ENCODE measurements around the gene SAE1. TPM values are rescaled to one million over a fixed set of nuclear protein-coding genes. Genes with fewer than 3 reads are reported as not detected.

Gene SAE1
- total RNA-seq, 1 experiment from 2014 or later: 148 TPM

- POLR2A ChIA-PET (ENCODE audit: unreplicated experiment): no interaction called here
- intact Hi-C loops (cut with micrococcal nuclease; ENCODE audit: unreplicated experiment): no loop called here
- H3K36me3 ChIP-seq (ENCODE audit: low read depth): no peaks in the 10 kb centered on the region
- no peak overlapping the region for H3K4me3 ChIP-seq
- no peaks in the 10 kb centered on the region for H3K27me3 ChIP-seq (ENCODE audit: insufficient read depth, low read depth)
- no TSS peak for BruUV-seq (replicated peaks)
- no peaks in the 10 kb centered on the region for H3K9me3 ChIP-seq (ENCODE audit: insufficient read depth, low read depth)
- no peak overlapping the region for H3K4me2 ChIP-seq
- no peaks in the 10 kb centered on the region for H4K20me1 ChIP-seq (ENCODE audit: insufficient read depth)
- H3F3A ChIP-seq (ENCODE audit: insufficient read depth, low read depth): peaks cover 40% of the 10 kb centered on the region
- CTCF ChIA-PET: interaction anchor here (0.6 kb wide), 1 partner anchor 23 kb away, joined by 5 read pairs; no protein-coding TSS in a partner anchor
- TF ChIP-seq EZH2 (IDR thresholded peaks at IDR 0.05; ENCODE audit: low read depth) (no peak), CTCF (conservative IDR thresholded peaks at IDR 0.05) (no peak)
- no peaks in the 10 kb centered on the region for H3K9me2 ChIP-seq (ENCODE audit: insufficient read depth)
- H3K27ac ChIP-seq: no peak overlapping the region
- H3K4me1 ChIP-seq (replicated peaks; ENCODE audit: insufficient read depth): no peaks in the 10 kb centered on the region
- no peak overlapping the region for H2AFZ ChIP-seq
- DNase-seq: no peak
- 0 out of 2 replicates have a peak, but pooled peaks cover 4% of the 10 kb centered on the region for H3K79me2 ChIP-seq (ENCODE audit: low read depth)
Measured at GRCh38 chr19:47197141-47197540, 66.5 kb downstream of the SAE1 start.

- BruUV-seq (replicated peaks): no TSS peak
- intact Hi-C loops (cut with micrococcal nuclease; ENCODE audit: unreplicated experiment): no loop called here
- Histone ChIP-seq H3K79me2 (ENCODE audit: low read depth) (no peaks in the 10 kb centered on the region), H3K27me3 (ENCODE audit: insufficient read depth, low read depth) (no peaks in the 10 kb centered on the region), H4K20me1 (ENCODE audit: insufficient read depth) (no peaks in the 10 kb centered on the region), H3K4me2 (no peak overlapping the region), H3K4me3 (no peak overlapping the region), H3F3A (ENCODE audit: insufficient read depth, low read depth) (peaks cover 28% of the 10 kb centered on the region), H3K36me3 (ENCODE audit: low read depth) (no peaks in the 10 kb centered on the region), H3K4me1 (replicated peaks; ENCODE audit: insufficient read depth) (no peaks in the 10 kb centered on the region), H2AFZ (no peak overlapping the region), H3K27ac (no peak overlapping the region), H3K9me3 (ENCODE audit: insufficient read depth, low read depth) (no peaks in the 10 kb centered on the region), H3K9me2 (ENCODE audit: insufficient read depth) (no peaks in the 10 kb centered on the region)
- TF ChIP-seq EZH2 (IDR thresholded peaks at IDR 0.05; ENCODE audit: low read depth) (no peak), CTCF (conservative IDR thresholded peaks at IDR 0.05) (no peak)
- POLR2A ChIA-PET (ENCODE audit: unreplicated experiment): no interaction called here
- DNase-seq: no peak
- CTCF ChIA-PET: interaction anchor here (0.7 kb wide), 1 partner anchor 43 kb away, joined by 3 read pairs; no protein-coding TSS in a partner anchor
Measured at GRCh38 chr19:47200530-47200929, 69.9 kb downstream of the SAE1 start.

- H3K4me2 ChIP-seq: no peak overlapping the region
- H3K79me2 ChIP-seq (ENCODE audit: low read depth): no peaks in the 10 kb centered on the region
- BruUV-seq (replicated peaks): no TSS peak
- CTCF ChIA-PET: no interaction called here
- H3K4me1 ChIP-seq (replicated peaks; ENCODE audit: insufficient read depth): no peaks in the 10 kb centered on the region
- intact Hi-C loops (cut with micrococcal nuclease; ENCODE audit: unreplicated experiment): no loop called here
- no peak for DNase-seq
- POLR2A ChIA-PET (ENCODE audit: unreplicated experiment): no interaction called here
- H3K9me3 ChIP-seq (ENCODE audit: insufficient read depth, low read depth): no peaks in the 10 kb centered on the region
- H3K36me3 ChIP-seq (ENCODE audit: low read depth): no peaks in the 10 kb centered on the region
- TF ChIP-seq EZH2 (IDR thresholded peaks at IDR 0.05; ENCODE audit: low read depth) (no peak), CTCF (conservative IDR thresholded peaks at IDR 0.05) (no peak)
- H3K27me3 ChIP-seq (ENCODE audit: insufficient read depth, low read depth): no peaks in the 10 kb centered on the region
- H3K9me2 ChIP-seq (ENCODE audit: insufficient read depth): no peaks in the 10 kb centered on the region
- no peak overlapping the region for H3K27ac ChIP-seq
- H3F3A ChIP-seq (ENCODE audit: insufficient read depth, low read depth): peaks cover 28% of the 10 kb centered on the region
- H4K20me1 ChIP-seq (ENCODE audit: insufficient read depth): no peaks in the 10 kb centered on the region
- H2AFZ ChIP-seq: no peak overlapping the region
- no peak overlapping the region for H3K4me3 ChIP-seq
Measured at GRCh38 chr19:47203254-47203653, 72.6 kb downstream of the SAE1 start.

All from PC-9 (cell line).